Fibroblast of lung (primary cell): Measurements from ENCODE around the gene ZNF366. TPM values are rescaled to one million over a fixed set of nuclear protein-coding genes. Genes with fewer than 3 reads are reported as not detected.

ENCODE experiments used
- DNase-seq, 2 donors: peaks; one replicate each; pipeline versions ENCODE4 v3.0.0 to v3.0.0-alpha.2; 2010; ENCODE audit warnings: low read depth in 2 of 2
- H2AFZ ChIP-seq: 2 replicates; pipeline ENCODE4 v1.5.1; 2012; ENCODE audit warnings: low read length, control low read depth, inconsistent platforms
- H3K27ac ChIP-seq: 2 replicates; pipeline ENCODE4 v1.5.1; 2011; ENCODE audit warnings: low read length, control low read depth; ENCODE audit not compliant: insufficient read depth
- H3K27me3 ChIP-seq: 2 replicates; pipeline ENCODE4 v1.5.1; 2011; ENCODE audit warnings: mild to moderate bottlenecking, low read length; ENCODE audit not compliant: control insufficient read depth, insufficient read depth
- H3K36me3 ChIP-seq: 2 replicates; pipeline ENCODE4 v1.5.1; 2011; ENCODE audit warnings: low read length; ENCODE audit not compliant: control insufficient read depth, insufficient read depth
- H3K4me1 ChIP-seq: 2 replicates; pipeline ENCODE4 v1.5.1; 2011; ENCODE audit warnings: low read length; ENCODE audit not compliant: control insufficient read depth, insufficient read depth; ENCODE audit errors: extremely low read depth
- H3K4me2 ChIP-seq: 2 replicates; pipeline ENCODE4 v1.5.1; 2011; ENCODE audit warnings: low read length, control low read depth; ENCODE audit not compliant: insufficient read depth; ENCODE audit errors: extremely low read depth
- H3K4me3 ChIP-seq, 4 experiments: fragments of 200-600 bp in 1 of 4; sonication (generic) in 1 of 4; replicated peaks in 1 of 4; 2 replicates each; pipeline ENCODE4 v1.5.1; 2011 to 2016; ENCODE audit warnings: low read length in 4 of 4, low read depth in 3 of 4, mild to moderate bottlenecking in 3 of 4, control low read depth in 2 of 4, inconsistent platforms in 1 of 4, mixed read lengths in 1 of 4; ENCODE audit not compliant: insufficient read depth in 1 of 4; ENCODE audit errors: control extremely low read depth in 1 of 4
- H3K79me2 ChIP-seq: 2 replicates; pipeline ENCODE4 v1.5.1; 2012; ENCODE audit warnings: mild to moderate bottlenecking, low read length, inconsistent platforms; ENCODE audit not compliant: control insufficient read depth, insufficient read depth
- H3K9ac ChIP-seq: 2 replicates; pipeline ENCODE4 v1.5.1; 2011; ENCODE audit warnings: mild to moderate bottlenecking, low read length, control low read depth; ENCODE audit not compliant: insufficient read depth
- H3K9me3 ChIP-seq: 2 replicates; pipeline ENCODE4 v1.5.1; 2012; ENCODE audit warnings: low read depth, low read length; ENCODE audit not compliant: control insufficient read depth, insufficient read depth
- H4K20me1 ChIP-seq: 2 replicates; pipeline ENCODE4 v1.5.1; 2011; ENCODE audit warnings: low read length; ENCODE audit not compliant: control insufficient read depth, insufficient read depth; ENCODE audit errors: extremely low read depth
- CTCF ChIP-seq, 2 donors: IDR thresholded peaks in 1 of 2; conservative IDR thresholded peaks in 1 of 2; 1 replicate in 1 of 2; 2 replicates in 1 of 2; pipeline ENCODE4 v1.5.1; 2011 to 2012; ENCODE audit warnings: low read length in 2 of 2, control low read depth in 1 of 2, inconsistent platforms in 1 of 2, low read depth in 1 of 2, mild to moderate bottlenecking in 1 of 2
- EZH2 ChIP-seq: IDR thresholded peaks from 2 replicates; pipeline ENCODE4 v1.5.1; 2012; ENCODE audit warnings: low read length, control low read depth, mild to moderate bottlenecking; ENCODE audit errors: missing control alignments
- polyA plus RNA-seq, 2 donors: library from polyadenylated mRNA; depleted of rRNA in 1 of 2; stranded (reverse) in 1 of 2; unstranded in 1 of 2; fragments of >200 nt; gene quantifications; 2 replicates each; pipeline ENCODE4 v1.2.1, GENCODE V29; 2011 to 2012; ENCODE audit warnings: missing spikeins in 1 of 2
- total RNA-seq: library from RNA; depleted of rRNA; stranded (reverse); fragments of >200 nt; gene quantifications from 2 replicates; pipeline ENCODE4 v1.2.1, GENCODE V29; 2014

ZNF366 gene
- total and polyA plus RNA-seq, 2 donors (not counting 1 experiment from before 2014, with no cell fraction given): not detected

DNA sequence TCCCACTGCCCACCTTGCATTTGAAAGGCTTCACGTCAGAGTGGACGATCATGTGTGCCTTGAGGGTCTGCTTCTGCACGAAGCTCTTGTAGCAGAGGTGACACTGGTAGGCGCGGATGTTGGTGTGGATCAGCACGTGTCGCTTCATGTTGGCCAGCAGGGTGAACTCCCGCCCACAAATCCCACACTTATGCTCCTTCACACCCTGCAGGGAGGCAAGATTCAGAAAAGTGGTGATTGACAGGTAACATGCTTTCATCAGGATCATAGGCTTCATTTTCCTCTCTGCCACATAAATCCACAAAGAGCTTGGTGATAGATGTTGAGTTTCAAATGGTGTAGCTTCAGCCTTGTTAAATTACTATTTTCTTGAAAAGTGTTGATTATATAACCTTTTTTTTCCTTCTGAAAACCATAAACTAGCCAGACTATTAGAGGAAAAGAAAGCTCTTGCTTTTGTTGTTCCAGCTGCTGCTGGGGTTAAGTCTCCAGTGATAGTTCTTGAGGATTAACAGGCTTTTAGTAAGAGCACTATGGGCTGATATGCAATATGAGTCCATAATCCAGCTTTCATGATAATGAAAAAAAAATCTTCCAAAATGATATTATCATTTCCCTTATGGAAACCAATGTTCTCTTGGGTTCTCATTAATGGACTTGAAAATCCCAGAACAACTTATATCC lies 50.7 kb downstream of the ZNF366 start:
- no peak overlapping the region for H3K27ac ChIP-seq
- H4K20me1 ChIP-seq: no peaks in the 10 kb centered on the region

DNA sequence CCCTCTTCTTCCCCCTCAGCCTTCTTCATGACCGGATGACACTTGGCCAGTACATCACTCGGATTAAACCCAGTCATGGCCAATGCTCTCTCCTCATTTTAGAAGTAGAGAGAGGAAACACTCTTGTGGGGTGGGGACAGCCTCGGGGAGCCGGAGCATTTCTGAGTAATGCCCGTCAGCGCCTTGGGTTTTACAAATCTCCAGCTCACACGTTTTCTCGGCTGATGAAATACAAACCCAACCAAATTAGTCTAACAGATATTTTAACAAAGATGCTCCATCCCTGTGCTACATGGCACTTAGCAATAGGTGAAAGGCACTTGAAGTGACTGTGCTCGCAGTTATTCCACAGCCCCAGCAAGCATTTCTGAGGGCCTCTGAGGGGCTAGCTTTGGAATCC lies 51.7 kb downstream of the ZNF366 start:
- Histone ChIP-seq H3K4me2 (no peak overlapping the region), H3K36me3 (no peaks in the 10 kb centered on the region), H4K20me1 (no peaks in the 10 kb centered on the region), H3K27me3 (no peaks in the 10 kb centered on the region), H3K79me2 (no peaks in the 10 kb centered on the region), H3K4me3 (no peak overlapping the region), H3K27ac (no peak overlapping the region), H3K4me1 (peaks cover 17% of the 10 kb centered on the region), H2AFZ (no peak overlapping the region), H3K9me3 (no peaks in the 10 kb centered on the region), H3K9ac (no peak overlapping the region)
- no peak for TF ChIP-seq EZH2
- TF ChIP-seq CTCF (conservative IDR thresholded peaks at IDR 0.05 in 1 of 2, IDR thresholded peaks at IDR 0.05 in 1 of 2; ENCODE audit: low read depth in 1 of 2, low read length in 2 of 2): no peak
- no peak for DNase-seq

More for the DNA sequence above, 50.7 kb downstream of the ZNF366 start:
- Histone ChIP-seq H3K4me1 (peaks cover 17% of the 10 kb centered on the region), H3K4me3 (no peak overlapping the region), H3K27me3 (no peaks in the 10 kb centered on the region), H3K79me2 (no peaks in the 10 kb centered on the region), H3K9ac (no peak overlapping the region), H3K4me2 (no peak overlapping the region), H3K36me3 (no peaks in the 10 kb centered on the region), H2AFZ (no peak overlapping the region), H3K9me3 (no peaks in the 10 kb centered on the region)
- TF ChIP-seq CTCF (conservative IDR thresholded peaks at IDR 0.05 in 1 of 2, IDR thresholded peaks at IDR 0.05 in 1 of 2; ENCODE audit: low read depth in 1 of 2, low read length in 2 of 2): no peak
- TF ChIP-seq EZH2: no peak
- no peak for DNase-seq

GRCh38 chr5:72454996-72455395 lies 52.2 kb downstream of the ZNF366 start:
- no peak for TF ChIP-seq EZH2
- TF ChIP-seq CTCF (conservative IDR thresholded peaks at IDR 0.05 in 1 of 2, IDR thresholded peaks at IDR 0.05 in 1 of 2; ENCODE audit: low read depth in 1 of 2, low read length in 2 of 2): no peak
- no peaks in the 10 kb centered on the region for H3K79me2 ChIP-seq
- no peak overlapping the region for H3K9ac ChIP-seq
- no peak for DNase-seq
- no peaks in the 10 kb centered on the region for H3K36me3 ChIP-seq
- no peaks in the 10 kb centered on the region for H3K9me3 ChIP-seq
- H3K27me3 ChIP-seq: no peaks in the 10 kb centered on the region
- no peak overlapping the region for H3K4me2 ChIP-seq
- H3K4me3 ChIP-seq: no peak overlapping the region
- no peak overlapping the region for H2AFZ ChIP-seq
- H3K27ac ChIP-seq: no peak overlapping the region
- H4K20me1 ChIP-seq: no peaks in the 10 kb centered on the region
- H3K4me1 ChIP-seq: peaks cover 19% of the 10 kb centered on the region
